A549 (cell line): ENCODE results near the gene PITPNM3.

Experiments used
- BHLHE40 ChIP-seq: IDR thresholded peaks from 2 replicates; pipeline ENCODE4 v1.6.1; 2012; ENCODE audit warnings: low read depth, low read length, inconsistent platforms
- CBX8 ChIP-seq: fragments of 200-600 bp; sonication (generic); IDR thresholded peaks from 2 replicates; pipeline ENCODE4 v1.6.1; 2016
- CHD2 ChIP-seq: fragments of 150-350 bp; IDR thresholded peaks from 2 replicates; pipeline ENCODE4 v1.6.1; 2014; ENCODE audit warnings: low read length; ENCODE audit not compliant: partially characterized antibody
- EP300 ChIP-seq, 2 experiments: fragments of >200 bp; sonication (Bioruptor Twin); formaldehyde crosslinking; IDR thresholded peaks; 2 replicates in 1 of 2; 3 replicates in 1 of 2; pipeline ENCODE4 v1.6.1; 2016 to 2017
- JUN ChIP-seq, 2 experiments: fragments of >200 bp; sonication (Bioruptor Twin); formaldehyde crosslinking; IDR thresholded peaks; 2 replicates in 1 of 2; 3 replicates in 1 of 2; pipeline ENCODE4 v1.6.1; 2016 to 2017
- NR3C1 ChIP-seq: fragments of >200 bp; sonication (Bioruptor Twin); formaldehyde crosslinking; IDR thresholded peaks from 3 replicates; pipeline ENCODE4 v1.6.1; 2017
- POLR2A ChIP-seq: IDR thresholded peaks from 2 replicates; pipeline ENCODE4 v1.6.1; 2012; ENCODE audit warnings: mild to moderate bottlenecking, low read length
- RAD21 ChIP-seq, 2 experiments: fragments of >200 bp in 1 of 2; sonication (Bioruptor Twin) in 1 of 2; formaldehyde crosslinking in 1 of 2; IDR thresholded peaks in 1 of 2; conservative IDR thresholded peaks in 1 of 2; 2 replicates in 1 of 2; 3 replicates in 1 of 2; pipeline ENCODE4 v1.6.1; 2012 to 2018; ENCODE audit warnings: inconsistent platforms in 1 of 2
- TF ChIP-seq, protein P1 (sequence below): fragments of >200 bp; sonication (Bioruptor Twin); formaldehyde crosslinking; IDR thresholded peaks from 3 replicates; pipeline ENCODE4 v1.5.1; 2016
- TF ChIP-seq, protein P2 (sequence below): fragments of 450-650 bp; IDR thresholded peaks from 2 replicates; pipeline ENCODE4 v1.6.1; 2014; ENCODE audit warnings: antibody characterized with exemption
- TF ChIP-seq, protein P3 (sequence below): IDR thresholded peaks from 2 replicates; pipeline ENCODE4 v1.6.1; 2012

DNA sequence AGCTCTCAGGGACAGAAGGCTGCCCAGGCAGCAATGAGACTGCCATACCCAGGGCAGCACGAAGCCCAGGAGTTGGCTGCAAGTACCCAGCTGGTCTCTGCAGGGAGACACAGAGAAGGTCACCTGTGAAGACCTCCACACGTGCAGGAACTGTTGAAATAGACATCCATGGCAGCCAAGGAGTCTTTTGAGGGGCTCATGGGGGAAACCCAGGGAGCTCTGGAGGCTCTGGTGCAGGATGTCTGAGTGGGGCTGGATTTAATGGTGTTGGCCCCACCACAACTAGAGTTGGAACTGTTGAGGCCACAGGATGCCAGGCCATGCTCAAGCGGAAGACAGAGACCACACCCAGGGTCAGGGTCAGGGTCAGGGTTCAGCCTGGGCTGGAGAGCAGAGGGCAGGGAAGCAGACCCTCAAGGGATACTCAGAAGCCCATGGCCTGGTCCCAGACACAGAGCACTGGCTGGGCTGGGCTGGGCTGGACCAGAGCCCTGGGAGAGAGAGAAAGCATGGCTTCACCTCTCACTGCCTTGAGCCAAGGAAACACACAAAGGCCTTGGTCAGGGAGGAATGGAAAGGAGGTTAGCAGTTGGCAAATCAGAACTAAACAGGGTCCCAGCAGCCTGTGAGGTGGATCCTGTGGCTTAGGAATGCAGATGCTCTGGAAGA is 21.4 kb downstream of the PITPNM3 start:
- TF ChIP-seq CBX8 (no peak), JUN (IDR thresholded peaks at IDR 0.05) (no peak), CHD2 (no peak), POLR2A (no peak), RAD21 (conservative IDR thresholded peaks at IDR 0.05 in 1 of 2, IDR thresholded peaks at IDR 0.05 in 1 of 2) (no peak), BHLHE40 (no peak), EP300 (IDR thresholded peaks at IDR 0.05) (no peak), NR3C1 (no peak)
- TF ChIP-seq, protein P1, sequence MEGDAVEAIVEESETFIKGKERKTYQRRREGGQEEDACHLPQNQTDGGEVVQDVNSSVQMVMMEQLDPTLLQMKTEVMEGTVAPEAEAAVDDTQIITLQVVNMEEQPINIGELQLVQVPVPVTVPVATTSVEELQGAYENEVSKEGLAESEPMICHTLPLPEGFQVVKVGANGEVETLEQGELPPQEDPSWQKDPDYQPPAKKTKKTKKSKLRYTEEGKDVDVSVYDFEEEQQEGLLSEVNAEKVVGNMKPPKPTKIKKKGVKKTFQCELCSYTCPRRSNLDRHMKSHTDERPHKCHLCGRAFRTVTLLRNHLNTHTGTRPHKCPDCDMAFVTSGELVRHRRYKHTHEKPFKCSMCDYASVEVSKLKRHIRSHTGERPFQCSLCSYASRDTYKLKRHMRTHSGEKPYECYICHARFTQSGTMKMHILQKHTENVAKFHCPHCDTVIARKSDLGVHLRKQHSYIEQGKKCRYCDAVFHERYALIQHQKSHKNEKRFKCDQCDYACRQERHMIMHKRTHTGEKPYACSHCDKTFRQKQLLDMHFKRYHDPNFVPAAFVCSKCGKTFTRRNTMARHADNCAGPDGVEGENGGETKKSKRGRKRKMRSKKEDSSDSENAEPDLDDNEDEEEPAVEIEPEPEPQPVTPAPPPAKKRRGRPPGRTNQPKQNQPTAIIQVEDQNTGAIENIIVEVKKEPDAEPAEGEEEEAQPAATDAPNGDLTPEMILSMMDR: no peak
- TF ChIP-seq, protein P2, sequence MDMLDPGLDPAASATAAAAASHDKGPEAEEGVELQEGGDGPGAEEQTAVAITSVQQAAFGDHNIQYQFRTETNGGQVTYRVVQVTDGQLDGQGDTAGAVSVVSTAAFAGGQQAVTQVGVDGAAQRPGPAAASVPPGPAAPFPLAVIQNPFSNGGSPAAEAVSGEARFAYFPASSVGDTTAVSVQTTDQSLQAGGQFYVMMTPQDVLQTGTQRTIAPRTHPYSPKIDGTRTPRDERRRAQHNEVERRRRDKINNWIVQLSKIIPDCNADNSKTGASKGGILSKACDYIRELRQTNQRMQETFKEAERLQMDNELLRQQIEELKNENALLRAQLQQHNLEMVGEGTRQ: no peak
- TF ChIP-seq, protein P3, sequence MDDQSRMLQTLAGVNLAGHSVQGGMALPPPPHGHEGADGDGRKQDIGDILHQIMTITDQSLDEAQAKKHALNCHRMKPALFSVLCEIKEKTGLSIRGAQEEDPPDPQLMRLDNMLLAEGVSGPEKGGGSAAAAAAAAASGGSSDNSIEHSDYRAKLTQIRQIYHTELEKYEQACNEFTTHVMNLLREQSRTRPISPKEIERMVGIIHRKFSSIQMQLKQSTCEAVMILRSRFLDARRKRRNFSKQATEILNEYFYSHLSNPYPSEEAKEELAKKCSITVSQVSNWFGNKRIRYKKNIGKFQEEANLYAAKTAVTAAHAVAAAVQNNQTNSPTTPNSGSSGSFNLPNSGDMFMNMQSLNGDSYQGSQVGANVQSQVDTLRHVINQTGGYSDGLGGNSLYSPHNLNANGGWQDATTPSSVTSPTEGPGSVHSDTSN: no peak
